DOHH2 (cell line): Measurements from ENCODE around the gene HOXC9.

ENCODE experiments used
- H3F3A ChIP-seq: fragments of 200-600 bp; sonication (generic), shearing (Covaris generic); 2 replicates; pipeline ENCODE4 v1.6.0; 2016; ENCODE audit warnings: antibody characterized with exemption, mild to moderate bottlenecking; ENCODE audit not compliant: control insufficient read depth, insufficient read depth
- H3K27ac ChIP-seq: fragments of 200-600 bp; sonication (generic); 2 replicates; pipeline ENCODE4 v1.5.1; 2014; ENCODE audit warnings: low read depth, mild to moderate bottlenecking, low read length, moderate library complexity
- H3K27me3 ChIP-seq: fragments of 200-600 bp; sonication (generic); 2 replicates; pipeline ENCODE4 v1.6.1; 2014; ENCODE audit warnings: mild to moderate bottlenecking, low read length, mixed read lengths; ENCODE audit not compliant: control insufficient read depth
- H3K36me3 ChIP-seq: fragments of 200-600 bp; sonication (generic); 2 replicates; pipeline ENCODE4 v1.6.1; 2014; ENCODE audit warnings: mild to moderate bottlenecking, low read length, moderate library complexity, mixed read lengths; ENCODE audit not compliant: control insufficient read depth
- H3K4me1 ChIP-seq: fragments of 200-600 bp; sonication (generic); 2 replicates; pipeline ENCODE4 v1.6.1; 2014; ENCODE audit warnings: mild to moderate bottlenecking, low read length, mixed read lengths; ENCODE audit not compliant: control insufficient read depth
- H3K4me2 ChIP-seq: fragments of 200-600 bp; sonication (generic); 2 replicates; pipeline ENCODE4 v1.6.0; 2014; ENCODE audit warnings: mild to moderate bottlenecking, low read length, moderate library complexity
- H3K4me3 ChIP-seq: fragments of 200-600 bp; sonication (generic); 2 replicates; pipeline ENCODE4 v1.5.1; 2014; ENCODE audit warnings: mild to moderate bottlenecking, low read length, mixed read lengths
- H3K79me2 ChIP-seq: fragments of 200-600 bp; sonication (generic); 2 replicates; pipeline ENCODE4 v1.6.1; 2014; ENCODE audit warnings: mild to moderate bottlenecking, low read length, mixed read lengths; ENCODE audit not compliant: control insufficient read depth
- H3K9me2 ChIP-seq: fragments of 200-600 bp; sonication (generic); replicated peaks from 2 replicates; pipeline ENCODE4 v1.6.1; 2014; ENCODE audit warnings: mild to moderate bottlenecking, low read length, mixed read lengths; ENCODE audit not compliant: control insufficient read depth
- H3K9me3 ChIP-seq: fragments of 200-600 bp; sonication (generic); 2 replicates; pipeline ENCODE4 v1.6.1; 2014; ENCODE audit warnings: antibody characterized with exemption, low read length, mixed read lengths; ENCODE audit not compliant: control insufficient read depth, insufficient read depth
- H4K20me1 ChIP-seq: fragments of 200-600 bp; sonication (generic); 2 replicates; pipeline ENCODE4 v1.6.0; 2014; ENCODE audit warnings: low read depth, mild to moderate bottlenecking, antibody characterized with exemption, low read length, moderate library complexity; ENCODE audit not compliant: control insufficient read depth, insufficient read depth
- CTCF ChIP-seq: fragments of 200-600 bp; sonication (generic); IDR thresholded peaks from one replicate; pipeline ENCODE4 v1.5.1; 2014; ENCODE audit warnings: antibody characterized with exemption, mild to moderate bottlenecking, low read depth, low read length; ENCODE audit not compliant: poor library complexity, severe bottlenecking
- EZH2phosphoT487 ChIP-seq: fragments of 200-600 bp; sonication (generic); IDR thresholded peaks from 2 replicates; pipeline ENCODE4 v1.6.1; 2017; ENCODE audit warnings: borderline replicate concordance, mild to moderate bottlenecking, antibody characterized with exemption, low read length, moderate library complexity, mixed read lengths

HOXC9 gene

DNA sequence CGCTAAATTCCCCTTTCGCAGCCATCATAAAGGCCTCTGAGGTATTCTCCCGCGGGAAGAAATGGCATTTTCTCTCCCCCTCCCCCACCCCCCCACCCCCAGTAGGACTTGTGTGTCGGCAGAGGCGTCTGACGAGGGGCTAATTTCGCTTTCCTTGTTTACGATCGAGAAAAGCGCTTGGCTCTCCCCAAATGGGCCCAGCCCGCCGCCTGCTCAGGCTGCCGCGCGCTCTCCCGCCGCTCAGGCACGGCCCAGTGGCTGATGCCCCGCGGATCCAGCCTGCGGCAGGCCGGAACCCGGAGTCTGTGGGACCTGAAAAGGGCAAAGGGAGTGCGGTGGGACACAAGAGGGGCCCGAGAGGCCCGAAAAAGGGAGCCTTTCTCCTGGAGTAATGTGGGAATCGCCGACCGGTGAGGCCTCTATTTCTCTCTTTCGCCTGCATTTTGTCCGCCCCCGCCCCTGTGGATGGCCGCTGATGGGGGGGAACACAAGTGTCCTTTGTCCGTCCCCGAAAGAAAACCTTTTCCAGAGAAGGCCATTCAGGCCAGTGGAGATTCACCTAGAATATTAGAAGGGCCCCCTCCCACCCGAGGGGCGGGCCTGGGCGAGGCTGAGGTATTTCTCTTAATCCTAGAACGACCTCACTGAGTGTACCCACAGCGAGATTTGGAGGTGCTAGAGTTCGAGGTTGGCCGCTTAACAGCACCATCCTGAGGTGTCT, 19.3 kb downstream of the HOXC9 start:
- Histone ChIP-seq H4K20me1 (no peaks in the 10 kb centered on the region), H3K36me3 (no peaks in the 10 kb centered on the region), H3K27me3 (peaks cover 37% of the 10 kb centered on the region), H3K4me3 (no peak overlapping the region), H3K9me2 (no peaks in the 10 kb centered on the region), H3K4me1 (peaks cover 11% of the 10 kb centered on the region), H3K9me3 (no peaks in the 10 kb centered on the region), H3K4me2 (peak overlapping the region; percentile 89; the same call in 1 of the 2 replicates), H3K79me2 (0 out of 2 replicates have a peak, but pooled peaks cover 4% of the 10 kb centered on the region), H3K27ac (no peak overlapping the region), H3F3A (0 out of 2 replicates have a peak, but pooled peaks cover 2% of the 10 kb centered on the region)
- TF ChIP-seq CTCF (no peak), EZH2phosphoT487 (no peak)

GRCh38 chr12:54019924-54020590, 20.1 kb downstream of the HOXC9 start:
- TF ChIP-seq CTCF (no peak), EZH2phosphoT487 (no peak)
- no peak overlapping the region for H3K4me3 ChIP-seq
- H3K9me3 ChIP-seq: no peaks in the 10 kb centered on the region
- H3F3A ChIP-seq: 0 out of 2 replicates have a peak, but pooled peaks cover 2% of the 10 kb centered on the region
- no peaks in the 10 kb centered on the region for H3K36me3 ChIP-seq
- no peak overlapping the region for H3K4me2 ChIP-seq
- no peaks in the 10 kb centered on the region for H4K20me1 ChIP-seq
- peaks cover 36% of the 10 kb centered on the region for H3K27me3 ChIP-seq
- peaks cover 11% of the 10 kb centered on the region for H3K4me1 ChIP-seq
- H3K9me2 ChIP-seq: no peaks in the 10 kb centered on the region
- 0 out of 2 replicates have a peak, but pooled peaks cover 4% of the 10 kb centered on the region for H3K79me2 ChIP-seq
- H3K27ac ChIP-seq: no peak overlapping the region

GRCh38 chr12:54020591-54021405, 20.8 kb downstream of the HOXC9 start:
- Histone ChIP-seq H3K4me2 (no peak overlapping the region), H3K9me3 (no peaks in the 10 kb centered on the region), H3K79me2 (0 out of 2 replicates have a peak, but pooled peaks cover 4% of the 10 kb centered on the region), H3K9me2 (no peaks in the 10 kb centered on the region), H3K27ac (no peak overlapping the region), H3K4me3 (no peak overlapping the region), H3K36me3 (no peaks in the 10 kb centered on the region), H3K27me3 (peaks cover 32% of the 10 kb centered on the region), H4K20me1 (no peaks in the 10 kb centered on the region), H3F3A (0 out of 2 replicates have a peak, but pooled peaks cover 2% of the 10 kb centered on the region), H3K4me1 (peaks cover 14% of the 10 kb centered on the region)
- TF ChIP-seq CTCF (no peak), EZH2phosphoT487 (no peak)
